Activated naive CD8-positive, alpha-beta T cell treated with anti-CD3 and anti-CD28 coated beads, Interleukin-2, amount 50 U/mL, for 24 hours (primary cell): ENCODE data around the gene ATP2A3.
A peak's percentile ranks its signal among the peaks of the same experiment; 100 is the strongest.

Experiments used
- ATAC-seq: fragments of 150-1000 bp; cut with Tn5 transposase; one replicate; pipeline ENCODE4 v1.10.0; 2021
- DNase-seq: peaks from one replicate; pipeline ENCODE4 v3.0.0; 2021
- H3K27ac Mint-ChIP-seq: one replicate; pipeline ENCODE4 v1.8.0; 2021; ENCODE audit warnings: mild to moderate bottlenecking, mixed read lengths
- H3K27me3 Mint-ChIP-seq: one replicate; pipeline ENCODE4 v1.8.0; 2021; ENCODE audit warnings: mixed read lengths
- H3K36me3 Mint-ChIP-seq: one replicate; pipeline ENCODE4 v1.8.0; 2021; ENCODE audit warnings: low read depth, mixed read lengths
- H3K4me1 Mint-ChIP-seq: one replicate; pipeline ENCODE4 v1.8.0; 2021; ENCODE audit warnings: mixed read lengths
- H3K4me3 Mint-ChIP-seq: one replicate; pipeline ENCODE4 v1.8.0; 2021; ENCODE audit warnings: mild to moderate bottlenecking, moderate library complexity, mixed read lengths
- H3K9me3 Mint-ChIP-seq: one replicate; pipeline ENCODE4 v1.8.0; 2021; ENCODE audit warnings: mixed read lengths

Gene ATP2A3

DNA sequence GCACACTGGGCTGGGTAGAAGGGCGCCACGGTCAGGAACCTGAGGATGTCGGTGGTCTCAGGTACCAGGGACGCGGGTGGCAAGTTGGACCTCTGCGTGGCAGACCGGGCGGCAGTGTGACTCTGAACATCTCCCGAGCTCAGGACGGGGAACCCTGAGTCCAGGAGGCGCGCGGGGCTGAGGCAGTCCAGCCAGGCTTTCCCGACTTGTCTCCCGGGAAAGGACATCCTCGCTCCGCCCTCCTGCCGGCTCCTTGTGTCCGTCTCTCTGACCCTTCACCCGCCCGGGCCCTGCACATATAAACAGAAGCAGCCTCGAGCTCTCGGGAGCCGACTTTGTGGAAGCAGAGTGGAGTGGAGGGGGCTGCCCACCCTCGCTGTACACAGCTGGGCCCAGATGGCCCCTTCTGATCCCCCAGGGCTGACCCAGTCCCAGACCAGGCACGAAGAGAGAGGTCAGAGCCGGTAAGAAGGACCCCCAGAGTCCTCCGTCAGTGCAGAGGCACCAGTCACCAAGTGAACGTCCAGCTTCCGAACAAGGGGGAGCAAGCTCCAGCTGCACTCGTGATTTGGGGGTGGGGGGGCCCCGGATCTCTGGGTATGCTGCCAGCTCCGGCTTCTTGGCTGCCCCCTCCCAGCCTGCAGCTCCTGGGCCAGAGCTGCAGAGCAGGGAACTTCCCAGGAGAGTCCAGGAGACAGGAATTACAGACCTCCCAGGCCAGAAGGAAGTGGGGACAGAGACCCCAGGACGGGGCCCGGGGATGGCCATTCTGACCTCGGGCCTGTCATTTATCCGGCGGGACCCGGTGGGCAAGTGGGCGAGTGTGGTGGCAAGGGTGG, 39.5 kb downstream of the ATP2A3 start:
- Mint-ChIP-seq H3K27me3 (no peaks in the 10 kb centered on the region), H3K27ac (no peak overlapping the region), H3K36me3 (no peaks in the 10 kb centered on the region), H3K4me1 (no peaks in the 10 kb centered on the region), H3K9me3 (no peaks in the 10 kb centered on the region), H3K4me3 (no peak overlapping the region)
- ATAC-seq (no peak), DNase-seq (no peak)

DNA sequence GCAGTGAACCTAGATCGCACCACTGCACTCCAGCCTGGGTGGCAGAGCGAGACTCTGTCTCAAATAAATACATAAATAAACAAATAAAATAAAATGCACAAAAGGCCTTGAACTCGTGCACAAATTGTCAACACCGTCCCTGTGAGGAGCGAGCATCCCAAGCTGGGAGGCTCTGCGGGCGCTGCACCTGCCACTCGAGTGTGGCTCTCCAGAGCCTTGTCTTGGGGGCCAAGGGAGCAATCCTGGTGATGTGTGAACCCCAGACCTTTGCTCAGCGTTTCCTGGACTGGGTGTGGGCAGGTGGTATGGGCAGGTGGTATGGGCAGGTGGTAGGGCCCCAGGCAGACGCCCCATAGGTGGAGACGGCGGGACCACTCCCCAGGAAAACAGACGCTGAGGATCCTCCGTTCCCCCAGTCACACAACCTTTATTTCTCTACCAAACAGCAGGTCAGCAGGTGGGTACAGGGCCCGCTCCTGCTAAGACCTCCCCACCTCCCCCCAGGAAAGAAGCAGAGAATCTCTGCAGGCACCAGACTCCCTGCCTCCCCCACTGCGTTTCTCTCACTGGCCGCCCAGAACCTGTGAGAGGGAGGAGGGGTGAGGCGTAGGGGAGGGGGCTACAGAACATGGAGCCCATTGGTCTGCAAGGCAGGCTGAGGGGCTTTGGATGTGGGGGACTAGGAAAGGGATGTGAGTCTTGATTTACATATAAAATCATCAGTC, 40.6 kb downstream of the ATP2A3 start:
- DNase-seq, result no peak
- H3K4me1 Mint-ChIP-seq, result no peaks in the 10 kb centered on the region
- H3K27me3 Mint-ChIP-seq, result no peaks in the 10 kb centered on the region
- no peaks in the 10 kb centered on the region for H3K36me3 Mint-ChIP-seq
- H3K4me3 Mint-ChIP-seq, result no peak overlapping the region
- no peak overlapping the region for H3K27ac Mint-ChIP-seq
- no peaks in the 10 kb centered on the region for H3K9me3 Mint-ChIP-seq
- ATAC-seq, result no peak

DNA sequence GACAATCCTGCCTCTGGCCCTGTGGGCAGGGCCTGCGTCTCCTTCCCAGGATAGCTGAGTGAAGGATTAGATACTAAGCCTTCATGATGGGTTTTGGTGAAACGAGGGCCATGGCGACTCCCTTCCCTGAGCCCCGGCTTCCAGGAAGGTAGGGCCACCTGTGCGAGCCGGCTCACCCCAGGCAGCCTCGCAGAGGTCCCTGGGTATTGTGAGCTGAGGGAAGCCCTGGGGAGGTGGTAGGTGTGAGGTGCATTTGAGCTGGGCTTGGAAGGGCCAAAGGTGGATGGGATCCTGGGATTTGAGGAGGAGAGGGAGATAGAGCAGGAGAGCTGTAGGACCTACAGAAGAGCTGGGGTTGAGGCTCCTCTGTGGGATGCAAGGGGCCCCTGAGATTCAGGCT, 41.5 kb downstream of the ATP2A3 start:
- ATAC-seq (no peak), DNase-seq (no peak)
- Mint-ChIP-seq H3K4me3 (no peak overlapping the region), H3K4me1 (no peaks in the 10 kb centered on the region), H3K9me3 (no peaks in the 10 kb centered on the region), H3K27me3 (no peaks in the 10 kb centered on the region), H3K27ac (no peak overlapping the region), H3K36me3 (no peaks in the 10 kb centered on the region)

DNA sequence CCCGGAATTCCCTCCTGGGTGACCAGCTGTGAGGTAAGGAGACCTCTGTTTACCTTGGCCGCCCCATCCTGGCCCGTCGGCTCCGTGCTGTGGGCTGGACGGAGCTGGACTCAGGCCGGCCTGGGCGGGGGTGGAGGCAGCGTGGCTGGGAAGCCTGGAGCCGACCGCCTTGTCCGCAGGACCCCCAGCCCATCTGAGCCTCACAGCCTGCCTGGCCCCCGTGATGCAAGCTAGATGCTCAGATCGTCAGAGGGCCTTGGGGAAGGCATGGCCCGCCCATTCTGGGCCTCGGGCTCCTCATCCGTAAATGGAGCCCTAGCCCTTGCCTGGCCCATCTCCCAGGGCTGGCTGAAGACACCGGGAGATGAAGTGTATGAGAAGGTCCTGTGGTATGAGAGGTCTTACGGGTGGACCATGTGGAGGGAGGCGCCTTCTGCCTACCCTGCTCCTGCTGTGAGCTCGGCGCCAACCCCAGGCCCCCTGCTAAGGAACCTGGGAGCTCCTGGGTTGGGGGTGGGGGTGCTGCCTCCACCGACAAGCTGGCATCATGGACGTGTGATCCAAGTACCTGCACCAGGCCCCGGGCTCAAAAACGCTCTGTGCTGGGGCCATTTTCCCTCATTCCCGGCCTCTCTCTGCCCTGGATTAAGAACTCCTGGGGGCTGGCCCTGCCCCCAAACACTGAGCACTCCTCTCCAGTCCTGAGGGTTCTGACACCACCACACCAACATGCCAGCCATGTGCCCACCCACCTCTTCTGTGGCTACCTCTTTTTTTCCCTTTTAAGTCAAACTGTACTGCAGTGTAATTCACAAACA, 42.5 kb downstream of the ATP2A3 start:
- H3K36me3 Mint-ChIP-seq, result no peaks in the 10 kb centered on the region
- no peak for ATAC-seq
- DNase-seq, result no peak
- H3K9me3 Mint-ChIP-seq, result no peaks in the 10 kb centered on the region
- peaks cover 8% of the 10 kb centered on the region for H3K4me1 Mint-ChIP-seq
- no peak overlapping the region for H3K27ac Mint-ChIP-seq
- H3K27me3 Mint-ChIP-seq, result no peaks in the 10 kb centered on the region
- H3K4me3 Mint-ChIP-seq, result no peak overlapping the region

DNA sequence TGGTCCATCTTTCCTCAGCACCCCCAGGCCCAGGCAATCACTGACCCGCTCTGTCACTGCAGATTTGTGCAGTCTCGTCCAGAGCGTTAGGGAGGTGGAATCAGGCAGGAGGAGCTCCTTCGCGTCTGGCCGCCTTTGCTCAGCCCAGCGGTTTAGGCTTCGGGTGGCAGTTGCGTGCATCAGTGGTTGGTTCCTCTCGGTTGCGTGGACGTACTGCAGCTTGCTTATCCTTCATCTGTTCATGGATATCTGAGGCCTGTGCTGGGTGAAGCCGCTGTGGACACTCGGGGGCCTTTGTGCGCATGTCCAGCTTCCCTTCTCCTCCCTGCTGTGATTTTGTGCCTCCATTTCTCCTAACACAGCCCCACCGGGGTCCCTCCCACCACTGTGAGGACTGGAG, 43.2 kb downstream of the ATP2A3 start:
- no peaks in the 10 kb centered on the region for H3K36me3 Mint-ChIP-seq
- H3K4me3 Mint-ChIP-seq, result no peak overlapping the region
- peaks cover 15% of the 10 kb centered on the region for H3K4me1 Mint-ChIP-seq
- H3K9me3 Mint-ChIP-seq, result no peaks in the 10 kb centered on the region
- ATAC-seq, result no peak
- no peak overlapping the region for H3K27ac Mint-ChIP-seq
- no peak for DNase-seq
- H3K27me3 Mint-ChIP-seq, result no peaks in the 10 kb centered on the region

DNA sequence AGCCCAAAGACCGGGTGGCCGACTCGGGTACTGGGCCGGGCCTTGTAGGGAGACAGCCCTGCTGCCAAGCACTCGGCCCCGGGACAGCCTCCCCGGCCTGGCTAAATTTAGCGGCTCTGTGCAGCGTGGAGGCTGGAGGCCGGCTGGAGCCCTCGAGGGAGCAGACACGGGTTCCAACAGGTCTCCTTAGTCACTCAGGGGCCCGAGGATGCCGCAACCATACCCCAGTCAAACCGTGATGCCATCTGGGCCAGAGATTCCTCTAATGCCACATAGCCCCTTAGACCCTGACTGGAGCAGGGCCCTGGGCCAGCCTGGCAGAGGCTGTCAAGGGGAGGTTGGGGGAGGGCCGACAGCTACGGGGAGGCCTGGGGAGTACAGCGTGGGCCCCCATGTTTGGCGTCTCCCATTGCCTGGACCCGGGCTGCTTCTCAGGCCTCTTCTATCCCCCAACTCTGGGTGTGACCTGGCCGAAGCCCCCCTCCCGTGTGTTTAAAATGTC, 45.1 kb downstream of the ATP2A3 start:
- no peaks in the 10 kb centered on the region for H3K27me3 Mint-ChIP-seq
- H3K4me1 Mint-ChIP-seq, result peaks cover 30% of the 10 kb centered on the region
- H3K9me3 Mint-ChIP-seq, result no peaks in the 10 kb centered on the region
- H3K4me3 Mint-ChIP-seq, result no peak overlapping the region
- ATAC-seq (no peak), DNase-seq (no peak)
- no peak overlapping the region for H3K27ac Mint-ChIP-seq
- no peaks in the 10 kb centered on the region for H3K36me3 Mint-ChIP-seq

DNA sequence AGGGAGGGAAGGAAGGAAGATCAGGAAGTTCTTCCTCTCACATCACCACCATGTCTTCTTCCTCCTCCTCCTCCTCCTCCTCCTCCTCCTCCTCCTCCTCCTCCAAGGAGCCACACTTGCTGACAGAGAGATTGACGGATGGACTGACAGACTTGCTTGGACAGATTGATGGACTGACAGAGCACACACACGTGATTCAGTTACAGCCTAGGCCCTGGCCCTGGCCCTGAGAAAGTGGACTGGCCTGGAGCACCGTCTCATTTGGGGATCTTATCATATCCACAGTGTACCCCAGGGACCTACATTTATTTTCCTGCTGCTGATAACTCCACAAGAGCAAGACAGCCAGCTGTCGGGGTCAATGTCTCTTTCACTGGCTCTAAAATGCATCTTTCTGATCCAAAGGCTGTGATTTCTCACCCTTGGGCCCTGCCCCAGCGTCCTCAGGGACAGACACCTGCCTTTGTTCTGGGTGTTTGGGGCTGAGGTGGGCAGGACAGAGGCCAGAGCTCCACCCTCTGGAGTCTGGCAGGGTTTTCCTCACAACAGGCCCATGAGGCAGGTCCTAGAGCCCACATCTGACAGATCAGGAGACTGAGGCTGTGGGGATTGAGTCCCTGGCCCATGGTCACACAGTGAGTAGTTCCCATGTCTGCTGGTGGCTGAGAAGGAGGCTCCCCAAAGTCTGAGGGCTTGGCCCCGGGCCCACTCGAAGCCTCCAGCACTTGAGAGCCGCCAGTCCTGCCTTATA, 45.7 kb downstream of the ATP2A3 start:
- H3K9me3 Mint-ChIP-seq, result no peaks in the 10 kb centered on the region
- H3K4me1 Mint-ChIP-seq, result peaks cover 36% of the 10 kb centered on the region
- DNase-seq, result no peak
- no peaks in the 10 kb centered on the region for H3K27me3 Mint-ChIP-seq
- H3K4me3 Mint-ChIP-seq, result no peak overlapping the region
- H3K36me3 Mint-ChIP-seq, result no peaks in the 10 kb centered on the region
- ATAC-seq, result no peak
- H3K27ac Mint-ChIP-seq, result no peak overlapping the region

DNA sequence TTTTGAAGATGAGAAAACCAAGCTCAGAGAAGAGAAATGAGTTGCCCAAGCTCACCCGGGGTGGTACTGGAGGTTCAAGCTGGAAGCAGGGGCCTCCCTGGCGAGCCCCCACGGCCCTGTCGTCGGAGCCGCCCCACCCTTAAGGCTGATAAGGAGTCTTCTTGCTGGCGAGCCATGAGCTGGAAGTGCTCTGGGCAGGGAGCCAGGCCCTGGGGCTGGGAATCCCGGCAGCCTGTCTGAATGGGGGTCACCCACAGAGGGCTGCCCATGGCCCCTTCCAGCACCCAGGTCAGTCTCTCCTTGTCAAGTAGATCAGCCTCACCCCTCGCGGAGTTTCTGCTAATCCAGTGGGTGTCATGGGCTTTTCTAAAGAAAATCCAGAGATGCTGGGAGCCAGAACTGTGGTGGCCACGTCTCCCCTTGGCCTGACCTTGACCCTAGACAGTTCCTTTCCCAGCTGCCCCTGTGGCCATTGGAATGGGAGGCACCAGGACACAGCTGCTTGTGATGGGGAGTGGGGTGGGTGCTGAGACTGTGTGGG, 46.8 kb downstream of the ATP2A3 start:
- Mint-ChIP-seq H3K36me3 (no peaks in the 10 kb centered on the region), H3K27me3 (peaks cover 2% of the 10 kb centered on the region), H3K4me3 (no peak overlapping the region), H3K27ac (no peak overlapping the region), H3K9me3 (no peaks in the 10 kb centered on the region), H3K4me1 (peaks cover 42% of the 10 kb centered on the region)
- ATAC-seq, result no peak
- DNase-seq, result no peak

DNA sequence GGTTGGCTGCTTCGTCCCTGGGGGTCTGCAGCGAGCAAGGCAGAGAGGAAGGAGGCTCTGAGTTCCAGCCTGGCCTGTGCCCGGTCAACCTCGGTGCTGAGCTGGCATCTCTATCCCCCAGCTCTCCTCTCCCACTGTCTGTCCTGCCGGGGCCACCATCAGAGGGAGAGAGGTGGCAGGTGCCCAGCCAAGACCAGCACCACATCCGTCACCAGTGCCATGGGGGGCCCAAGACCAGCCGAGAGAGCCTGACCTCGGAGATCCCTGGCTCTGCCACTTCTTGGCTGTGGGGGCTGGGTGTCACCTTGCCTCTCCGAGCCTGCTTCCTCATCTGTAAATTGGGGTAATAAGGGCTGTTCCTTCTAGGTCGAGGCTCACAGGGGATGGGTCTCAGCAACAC, 47.4 kb downstream of the ATP2A3 start:
- H3K9me3 Mint-ChIP-seq, result no peaks in the 10 kb centered on the region
- H3K27ac Mint-ChIP-seq, result peak overlapping the region; percentile 56
- H3K4me1 Mint-ChIP-seq, result peaks cover 46% of the 10 kb centered on the region
- H3K4me3 Mint-ChIP-seq, result peak overlapping the region; percentile 62
- no peak for DNase-seq
- H3K27me3 Mint-ChIP-seq, result peaks cover 2% of the 10 kb centered on the region
- no peaks in the 10 kb centered on the region for H3K36me3 Mint-ChIP-seq
- ATAC-seq, result no peak

DNA sequence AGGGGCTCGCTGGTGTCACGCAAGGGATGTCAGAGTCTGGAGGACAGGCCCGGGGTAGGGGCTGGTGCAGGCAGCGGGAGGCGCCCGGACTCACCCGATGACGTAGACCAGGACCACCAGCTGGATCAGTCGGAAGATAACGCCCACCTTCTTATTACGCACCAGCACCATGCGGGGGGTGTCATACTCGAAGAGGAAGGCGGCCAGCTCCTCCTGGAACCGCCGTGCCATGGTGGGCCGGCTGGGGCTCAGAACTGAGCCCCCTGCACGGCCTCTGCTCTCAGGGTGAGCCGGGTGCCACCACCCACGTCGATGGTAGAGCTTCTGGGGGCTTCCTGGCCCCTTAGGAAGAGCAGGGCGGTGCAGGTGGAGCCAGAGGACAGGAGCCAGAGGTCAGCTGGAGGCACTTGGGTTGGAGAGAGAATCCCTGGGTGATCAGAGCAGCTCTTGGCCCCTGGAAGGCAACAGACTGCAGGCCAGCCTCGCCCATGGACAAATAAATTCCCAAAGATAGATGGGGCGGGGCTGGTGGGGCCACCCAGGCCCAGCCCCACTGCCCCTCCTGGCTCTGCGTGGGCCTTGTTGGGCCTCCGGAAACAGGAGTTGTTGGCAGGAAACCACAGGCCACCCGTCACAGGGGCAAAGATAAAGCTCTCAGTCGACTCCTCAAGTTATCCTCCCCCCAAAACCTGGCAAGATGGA, 48.1 kb downstream of the ATP2A3 start, which contains the start of gene P2RX1:
Gene P2RX1 (minus strand): TSS at position 471 of the 702 bp plus-strand sequence. CDS start 240 bp downstream, at position 231.
- DNase-seq (peak; percentile 65), ATAC-seq (peak; percentile 33)
- H3K9me3 Mint-ChIP-seq, result no peaks in the 10 kb centered on the region
- peaks cover 53% of the 10 kb centered on the region for H3K4me1 Mint-ChIP-seq
- peak within 1 kb of the TSS; percentile 70 for H3K27ac Mint-ChIP-seq
- H3K36me3 Mint-ChIP-seq, result no peaks in the 10 kb centered on the region
- peak within 1 kb of the TSS; percentile 62 for H3K4me3 Mint-ChIP-seq
- H3K27me3 Mint-ChIP-seq, result peaks cover 2% of the 10 kb centered on the region

DNA sequence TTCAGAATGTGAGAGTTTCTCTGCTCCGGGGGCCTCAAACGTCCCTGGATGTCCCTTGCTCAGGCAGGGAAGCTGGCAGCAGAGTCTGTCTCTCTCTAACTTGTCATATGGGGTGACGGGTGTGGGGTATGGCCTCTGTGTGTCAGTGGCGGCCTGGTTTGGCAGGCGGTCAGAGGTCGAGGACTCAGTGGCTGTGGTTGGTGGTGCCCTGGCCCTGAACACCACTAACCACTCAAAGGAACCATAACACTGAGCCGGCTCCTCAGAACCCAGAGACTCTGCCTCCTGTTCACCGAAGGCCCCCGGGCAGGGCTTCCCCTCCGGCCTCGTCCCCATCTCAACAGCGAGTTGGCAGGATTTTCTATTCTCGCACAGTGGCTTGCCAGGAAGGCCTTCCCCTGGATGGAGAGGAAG, 48.6 kb downstream of the ATP2A3 start:
- H3K27ac Mint-ChIP-seq, result peak overlapping the region; percentile 70
- no peak for ATAC-seq

DNA sequence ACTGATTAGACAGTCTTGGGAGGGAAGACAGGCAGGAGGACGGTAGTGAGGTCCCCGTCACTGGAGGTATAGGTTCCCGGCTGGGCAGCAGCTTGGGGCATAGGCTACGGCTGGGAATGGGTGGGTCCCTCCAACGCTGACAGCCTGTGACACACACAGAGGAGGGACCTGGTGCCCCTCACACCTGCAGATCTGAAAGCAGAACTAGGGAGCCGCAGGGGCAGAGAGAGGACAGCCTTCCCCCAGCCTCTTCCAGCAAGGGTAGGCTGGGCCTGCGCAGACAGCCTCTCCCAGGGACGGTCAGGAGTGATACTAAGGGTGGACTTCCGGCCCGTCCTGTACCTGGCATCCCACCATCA, 49.9 kb downstream of the ATP2A3 start:
- Mint-ChIP-seq H3K4me1 (peaks cover 63% of the 10 kb centered on the region), H3K27me3 (peaks cover 2% of the 10 kb centered on the region), H3K9me3 (no peaks in the 10 kb centered on the region), H3K36me3 (no peaks in the 10 kb centered on the region), H3K4me3 (peak overlapping the region; percentile 62), H3K27ac (peak overlapping the region; percentile 64)
- ATAC-seq (peak; percentile 12), DNase-seq (peak; percentile 26)

More for the DNA sequence above, 48.6 kb downstream of the ATP2A3 start:
- H3K27me3 Mint-ChIP-seq, result peaks cover 2% of the 10 kb centered on the region
- H3K4me3 Mint-ChIP-seq, result peak overlapping the region; percentile 62
- H3K4me1 Mint-ChIP-seq, result peaks cover 59% of the 10 kb centered on the region
- peak; percentile 22 for DNase-seq
- no peaks in the 10 kb centered on the region for H3K9me3 Mint-ChIP-seq
- H3K36me3 Mint-ChIP-seq, result no peaks in the 10 kb centered on the region
